K562 (cell line): ENCODE results near the gene PPIL1. TPM values are rescaled to one million over a fixed set of nuclear protein-coding genes. Genes with fewer than 3 reads are reported as not detected.

ENCODE experiments used
- GTF3C2 ChIP-seq: IDR thresholded peaks from 3 replicates; pipeline ENCODE4 v1.6.1; 2011; ENCODE audit warnings: borderline replicate concordance, mild to moderate bottlenecking, moderate library complexity; ENCODE audit not compliant: insufficient read length; ENCODE audit errors: extremely low read depth
- KDM5B ChIP-seq: fragments of 200-600 bp; sonication (generic); IDR thresholded peaks from 2 replicates; pipeline ENCODE4 v1.6.1; 2012; ENCODE audit warnings: low read depth, mild to moderate bottlenecking, moderate library complexity, low read length, control low read depth, inconsistent platforms; ENCODE audit not compliant: insufficient replicate concordance
- KHSRP ChIP-seq: fragments of 450-650 bp; IDR thresholded peaks from 2 replicates; pipeline ENCODE4 v1.6.1; 2017
- LEF1 ChIP-seq: fragments of 450-650 bp; IDR thresholded peaks from 2 replicates; pipeline ENCODE4 v1.6.1; 2016; ENCODE audit warnings: mild to moderate bottlenecking
- MYBL2 ChIP-seq, 2 experiments: fragments of 450-650 bp in 1 of 2; sonication (generic) in 1 of 2; formaldehyde crosslinking in 1 of 2; IDR thresholded peaks; 2 replicates each; pipeline versions ENCODE4 v1.6.1 to v1.8.1; 2017 to 2022; ENCODE audit warnings: borderline replicate concordance in 1 of 2, inconsistent platforms in 1 of 2, low read depth in 1 of 2, mild to moderate bottlenecking in 1 of 2, missing genetic modification reagents in 1 of 2, moderate library complexity in 1 of 2
- OTX1 ChIP-seq: fragments of 450-650 bp; formaldehyde crosslinking; IDR thresholded peaks from 2 replicates; pipeline ENCODE4 v1.4.0; 2022; ENCODE audit warnings: mild to moderate bottlenecking
- PRDM10 ChIP-seq: fragments of 450-650 bp; IDR thresholded peaks from 2 replicates; pipeline ENCODE4 v1.6.1; 2018; ENCODE audit not compliant: partially characterized antibody
- RFX1 ChIP-seq: fragments of 450-650 bp; IDR thresholded peaks from 2 replicates; pipeline ENCODE4 v1.6.1; 2016; ENCODE audit warnings: mild to moderate bottlenecking, moderate library complexity
- RNF2 ChIP-seq: sonication (generic); IDR thresholded peaks from 2 replicates; pipeline ENCODE4 v1.6.1; 2016
- THRB ChIP-seq: fragments of 450-650 bp; formaldehyde crosslinking; conservative IDR thresholded peaks from 2 replicates; pipeline ENCODE4 v1.4.0; 2022; ENCODE audit warnings: mild to moderate bottlenecking, missing genetic modification characterization
- ZBED1 ChIP-seq: IDR thresholded peaks from 2 replicates; pipeline ENCODE4 v1.6.1; 2014
- ZNF197 ChIP-seq: fragments of 200-800 bp; sonication (Bioruptor generic); IDR thresholded peaks from 2 replicates; pipeline ENCODE4 v1.6.1; 2016; ENCODE audit warnings: low read depth, missing genetic modification characterization, missing compliant biosample characterization
- ZNF274 ChIP-seq: IDR thresholded peaks from 2 replicates; pipeline ENCODE4 v1.6.1; 2011; ENCODE audit warnings: low read depth, mild to moderate bottlenecking, low read length, moderate library complexity, borderline replicate concordance
- ZNF316 ChIP-seq: fragments of 450-650 bp; IDR thresholded peaks from 2 replicates; pipeline ENCODE4 v1.6.1; 2016
- ZNF449 ChIP-seq: fragments of 250-450 bp; sonication (Bioruptor Pico); IDR thresholded peaks from 2 replicates; pipeline ENCODE4 v1.8.0; 2022; ENCODE audit warnings: moderate library complexity, mild to moderate bottlenecking, inconsistent platforms
- polyA plus RNA-seq, 8 experiments: library from polyadenylated mRNA; depleted of rRNA in 4 of 8; stranded (reverse) in 5 of 8; unstranded in 3 of 8; fragments of >200 nt; fragmentation: Nextera tagmentation in 2 of 8; fragmentation: Illumina TruSeq in 1 of 8; extraction: Ambion mirVana in 2 of 8; extraction: Trizol in 1 of 8; gene quantifications; 2 replicates each; pipeline versions ENCODE4 v1.2.1 to v1.2.3, GENCODE V29; 2011 to 2014; ENCODE audit warnings: inconsistent platforms in 1 of 8, missing spikeins in 1 of 8
- total RNA-seq, 7 experiments: library from RNA; depleted of rRNA in 6 of 7; stranded (reverse); fragments of >200 nt in 6 of 7; fragmentation: Illumina TruSeq in 2 of 7; extraction: Trizol in 2 of 7; gene quantifications; 2 replicates each; pipeline versions ENCODE4 v1.2.1 to v1.2.3, GENCODE V29; 2011 to 2021; ENCODE audit warnings: low replicate concordance in 1 of 7
- TF ChIP-seq, protein P1 (sequence below): fragments of 450-650 bp; conservative IDR thresholded peaks from 2 replicates; pipeline ENCODE4 v1.6.1; 2016; ENCODE audit warnings: missing genetic modification characterization, low read depth, mild to moderate bottlenecking, missing compliant biosample characterization, moderate library complexity

The PPIL1 gene
- total and polyA plus RNA-seq, 9 of the 15 experiments (the other 6 are each of a cell fraction or from before 2014, with no cell fraction given) = 65.8 to 205 (median 130) TPM

GRCh38 chr6:36888654-36889481 lies 14.3 kb upstream of the PPIL1 start (continued):
- TF ChIP-seq THRB (CRISPR knock-in tag) = peak; percentile 90
- peak; percentile 14; the same call in 1 of the 2 replicates for TF ChIP-seq ZNF316
- TF ChIP-seq MYBL2 (IDR thresholded peaks at IDR 0.05; ENCODE audit: low read depth) = peak; percentile 71
- TF ChIP-seq MYBL2 (CRISPR knock-in tag; IDR thresholded peaks at IDR 0.05; ENCODE audit: borderline replicate concordance) = no peak
- TF ChIP-seq LEF1 = peak; percentile 96
- 0 out of 2 replicates have a peak, but pooled peaks have one; percentile 45 for TF ChIP-seq RNF2
- no peak for TF ChIP-seq ZBED1
- TF ChIP-seq KDM5B = peak; percentile 25
- TF ChIP-seq GTF3C2 = no peak
- peak; percentile 35; the same call in 1 of the 2 replicates for TF ChIP-seq KHSRP
- no peak for TF ChIP-seq ZNF197
- TF ChIP-seq ZNF449 = no peak
- TF ChIP-seq RFX1 = 0 out of 2 replicates have a peak, but pooled peaks have one; percentile 13
- TF ChIP-seq PRDM10 = peak; percentile 54
- peak; percentile 94 for TF ChIP-seq OTX1
- TF ChIP-seq, protein P1, sequence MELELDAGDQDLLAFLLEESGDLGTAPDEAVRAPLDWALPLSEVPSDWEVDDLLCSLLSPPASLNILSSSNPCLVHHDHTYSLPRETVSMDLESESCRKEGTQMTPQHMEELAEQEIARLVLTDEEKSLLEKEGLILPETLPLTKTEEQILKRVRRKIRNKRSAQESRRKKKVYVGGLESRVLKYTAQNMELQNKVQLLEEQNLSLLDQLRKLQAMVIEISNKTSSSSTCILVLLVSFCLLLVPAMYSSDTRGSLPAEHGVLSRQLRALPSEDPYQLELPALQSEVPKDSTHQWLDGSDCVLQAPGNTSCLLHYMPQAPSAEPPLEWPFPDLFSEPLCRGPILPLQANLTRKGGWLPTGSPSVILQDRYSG (tag) = no peak; the same call in 1 of the 2 replicates
- TF ChIP-seq ZNF274 = no peak
